ENCODE data around the gene ELL. TPM values are rescaled to one million over a fixed set of nuclear protein-coding genes. Genes with fewer than 3 reads are reported as not detected.

ELL gene
- total and polyA plus RNA-seq, 9 of the 15 experiments (the other 6 are each of a cell fraction or from before 2014, with no cell fraction given) = 0.24 to 22.5 (median 4.1) TPM

GRCh38 chr19:18522124-18522861 lies 423 bp upstream of the ELL start (continued):
- TF ChIP-seq ZC3H4 (CRISPR knock-in tag; IDR thresholded peaks at IDR 0.05; ENCODE audit: borderline replicate concordance) (no peak), DNMT1 (IDR thresholded peaks at IDR 0.05) (no peak), ZFP1 (CRISPR knock-in tag; IDR thresholded peaks at IDR 0.05) (no peak), FOXK2 (conservative IDR thresholded peaks at IDR 0.05 in 1 of 2, IDR thresholded peaks at IDR 0.05 in 1 of 2; ENCODE audit: low read depth in 2 of 2) (peak; percentile 78 to 92; a peak in 3 of 4 replicates)

DNA sequence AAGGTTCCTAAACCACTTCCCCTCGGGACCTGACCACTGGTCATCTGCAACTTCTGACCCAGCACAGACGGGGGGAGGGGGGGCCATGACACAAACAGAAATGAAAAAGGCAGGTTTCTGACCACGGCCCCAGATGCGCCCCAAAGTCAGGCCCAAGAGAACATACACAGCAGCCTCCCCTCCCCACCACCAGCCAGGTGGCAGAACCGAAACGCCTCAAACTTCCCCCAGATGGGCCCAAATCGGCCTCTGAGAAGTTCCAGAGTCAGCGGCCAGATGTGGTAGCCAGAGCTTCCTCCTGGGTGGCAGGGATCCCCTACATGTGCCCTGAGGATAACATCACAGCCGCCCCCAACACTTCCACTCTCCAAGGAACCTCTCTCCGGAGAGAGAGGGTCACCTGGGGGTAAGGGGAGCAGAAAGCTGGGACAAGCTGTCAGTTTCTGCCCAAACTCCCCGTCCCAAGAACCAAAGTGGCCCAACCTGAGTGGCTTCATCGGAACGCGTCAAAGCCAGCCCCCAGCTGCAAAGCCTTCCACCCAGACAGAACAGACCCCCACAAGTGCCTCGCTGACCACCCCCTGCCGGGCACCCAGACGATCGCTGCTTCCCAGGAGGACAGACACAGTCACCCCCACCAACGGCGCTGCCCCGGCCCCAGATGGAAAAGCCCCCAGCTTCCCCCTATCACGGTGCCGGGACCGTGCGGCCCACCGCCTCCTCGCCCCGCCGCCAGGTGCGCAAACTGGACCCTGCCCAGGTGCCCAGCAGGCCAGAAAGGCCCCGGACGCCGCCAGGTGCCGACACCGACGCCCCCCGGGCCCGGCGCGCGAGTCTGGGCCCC lies 800 bp downstream of the ELL start:
- Histone ChIP-seq H4K20me1 (replicated peaks; ENCODE audit: control insufficient read depth, insufficient read depth, low read length) (peaks cover 22% of the 10 kb centered on the region), H3K27ac (ENCODE audit: extremely low read depth, low read depth, low read length) (peak overlapping the region; percentile 97), H3K9ac (ENCODE audit: insufficient read depth in 1 of 2, low read depth in 2 of 2, low read length in 2 of 2) (peak overlapping the region; percentile 95 to 100), H3K9me1 (ENCODE audit: control insufficient read depth, insufficient read depth, low read length) (peaks cover 9% of the 10 kb centered on the region), H3K79me2 (ENCODE audit: control insufficient read depth, insufficient read depth, low read length) (peaks cover 58% of the 10 kb centered on the region), H3K4me2 (ENCODE audit: insufficient read depth, low read length) (peak overlapping the region; percentile 98), H3K36me3 (ENCODE audit: control insufficient read depth, insufficient read depth, low read length) (peaks cover 13% of the 10 kb centered on the region), H3K4me3 (peak overlapping the region; percentile 95), H3K4me1 (replicated peaks in 1 of 2; ENCODE audit: control insufficient read depth in 2 of 2, insufficient read depth in 2 of 2, low read length in 2 of 2) (peaks cover 9 to 30% of the 10 kb centered on the region in 2 experiments), H2AFZ (ENCODE audit: low read depth, low read length) (peak overlapping the region; percentile 85; the same call in 1 of the 2 replicates), H3K27me3 (ENCODE audit: control insufficient read depth in 2 of 2, insufficient read depth in 2 of 2, low read length in 2 of 2) (no peaks in the 10 kb centered on the region), H3K9me3 (replicated peaks; ENCODE audit: control insufficient read depth, insufficient read depth, low read depth, low read length) (no peaks in the 10 kb centered on the region)
- POLR2A ChIA-PET = interaction anchor here (0.5 to 7.0 kb wide), 10 partner anchors 12 to 1141 kb away, joined by 3 to 84 read pairs (median 4); no protein-coding TSS in a partner anchor
- peak; percentile 2 for ATAC-seq
- FAIRE-seq = no peak
- TSS peak; percentile 60 for BruUV-seq (replicated peaks)
- peak in 3 of 4 experiments; percentile 50 to 52 (median 51) for DNase-seq (ENCODE audit: extremely low read depth in 1 of 4, low spot score in 3 of 4)
- CTCF ChIA-PET (ENCODE audit: low intra/inter-chr PET ratio) = no interaction called here
- intact Hi-C loops (cut with micrococcal nuclease) (loop anchor here (2.0 to 5.0 kb wide), 4 partner anchors 34 to 68 kb away; partner anchors contain the start of genes KXD1, REX1BD and UBA52), in situ Hi-C loops (cut with MboI) (no loop called here)
- WGBS (ENCODE audit: insufficient coverage, low coverage, missing lambda C conversion rate) = under 1% methylated on average over 35 of the region's 41 CpGs
- TF ChIP-seq, protein P1, sequence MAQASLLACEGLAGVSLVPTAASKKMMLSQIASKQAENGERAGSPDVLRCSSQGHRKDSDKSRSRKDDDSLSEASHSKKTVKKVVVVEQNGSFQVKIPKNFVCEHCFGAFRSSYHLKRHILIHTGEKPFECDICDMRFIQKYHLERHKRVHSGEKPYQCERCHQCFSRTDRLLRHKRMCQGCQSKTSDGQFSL (CRISPR knock-in tag; IDR thresholded peaks at IDR 0.05) = 0 out of 2 replicates have a peak, but pooled peaks have one; percentile 6
- TF ChIP-seq, protein P1 (tag; IDR thresholded peaks at IDR 0.05) = no peak
- TF ChIP-seq MNT (conservative IDR thresholded peaks at IDR 0.05) (peak in 1 of 2 experiments; percentile 52; a peak in 2 of 4 replicates), KLF10 (CRISPR knock-in tag; IDR thresholded peaks at IDR 0.05) (no peak), ZBTB7A (IDR thresholded peaks at IDR 0.05; ENCODE audit: borderline replicate concordance, control insufficient read depth, low read depth, low read length) (peak; percentile 36; the same call in 1 of the 2 replicates), CBX5 (IDR thresholded peaks at IDR 0.05; ENCODE audit: borderline replicate concordance, low read depth) (no peak), CCNT2 (IDR thresholded peaks at IDR 0.05; ENCODE audit: borderline replicate concordance, extremely low read depth, insufficient read length, low read depth, low read length) (peak; percentile 39)
- TF ChIP-seq, protein P2, sequence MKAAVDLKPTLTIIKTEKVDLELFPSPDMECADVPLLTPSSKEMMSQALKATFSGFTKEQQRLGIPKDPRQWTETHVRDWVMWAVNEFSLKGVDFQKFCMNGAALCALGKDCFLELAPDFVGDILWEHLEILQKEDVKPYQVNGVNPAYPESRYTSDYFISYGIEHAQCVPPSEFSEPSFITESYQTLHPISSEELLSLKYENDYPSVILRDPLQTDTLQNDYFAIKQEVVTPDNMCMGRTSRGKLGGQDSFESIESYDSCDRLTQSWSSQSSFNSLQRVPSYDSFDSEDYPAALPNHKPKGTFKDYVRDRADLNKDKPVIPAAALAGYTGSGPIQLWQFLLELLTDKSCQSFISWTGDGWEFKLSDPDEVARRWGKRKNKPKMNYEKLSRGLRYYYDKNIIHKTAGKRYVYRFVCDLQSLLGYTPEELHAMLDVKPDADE (conservative IDR thresholded peaks at IDR 0.05; ENCODE audit: control insufficient read depth, low read depth, low read length) = peak; percentile 30; the same call in 1 of the 2 replicates
